Measurements from ENCODE around the gene ZSCAN23.

The ZSCAN23 gene

DNA sequence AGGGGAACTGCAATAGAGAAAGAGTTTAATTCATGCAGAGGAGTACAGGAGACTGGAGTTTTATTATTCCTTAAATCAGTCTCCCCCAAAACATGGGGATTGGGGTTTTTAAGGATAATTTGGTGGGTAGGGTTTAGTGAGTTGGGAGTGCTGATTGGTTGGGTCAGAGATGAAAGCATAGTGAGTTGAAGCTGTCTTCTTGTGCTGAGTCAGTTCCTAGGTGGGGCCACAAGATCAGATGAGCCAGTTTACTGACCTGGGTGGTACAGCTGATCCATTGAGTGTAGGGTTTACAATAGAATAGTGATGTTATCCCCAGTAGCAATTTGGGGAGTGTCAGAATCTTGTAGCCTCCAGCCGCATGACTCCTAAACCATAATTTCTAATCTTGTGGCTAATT lies 43.2 kb upstream of the ZSCAN23 start:
- no peaks in the 10 kb centered on the region for H3K36me3 ChIP-seq (ENCODE audit: insufficient read depth, low read length)
- no peaks in the 10 kb centered on the region for H3F3A ChIP-seq (ENCODE audit: low read depth)
- no peak overlapping the region for H3K4me3 ChIP-seq (ENCODE audit: low read length, poor library complexity, severe bottlenecking)
- no peak overlapping the region for H3K9ac ChIP-seq (ENCODE audit: low read depth, low read length, poor library complexity, severe bottlenecking)
- H3K4me1 ChIP-seq (ENCODE audit: insufficient read depth, low read length, poor library complexity, severe bottlenecking), result no peaks in the 10 kb centered on the region
- no peaks in the 10 kb centered on the region for H3K9me3 ChIP-seq (ENCODE audit: insufficient read depth, low read depth, low read length)
- no peak overlapping the region for H3K4me2 ChIP-seq (ENCODE audit: low read depth, low read length, poor library complexity, severe bottlenecking)
- no peaks in the 10 kb centered on the region for H3K27me3 ChIP-seq (ENCODE audit: insufficient read depth, low read length, poor library complexity, severe bottlenecking)
- no peaks in the 10 kb centered on the region for H3K79me2 ChIP-seq (ENCODE audit: insufficient read depth, low read length)
- H3K9me2 ChIP-seq (replicated peaks; ENCODE audit: low read depth, low read length), result no peaks in the 10 kb centered on the region
- no peak overlapping the region for H2AFZ ChIP-seq (ENCODE audit: low read length)
- TF ChIP-seq, protein P1, sequence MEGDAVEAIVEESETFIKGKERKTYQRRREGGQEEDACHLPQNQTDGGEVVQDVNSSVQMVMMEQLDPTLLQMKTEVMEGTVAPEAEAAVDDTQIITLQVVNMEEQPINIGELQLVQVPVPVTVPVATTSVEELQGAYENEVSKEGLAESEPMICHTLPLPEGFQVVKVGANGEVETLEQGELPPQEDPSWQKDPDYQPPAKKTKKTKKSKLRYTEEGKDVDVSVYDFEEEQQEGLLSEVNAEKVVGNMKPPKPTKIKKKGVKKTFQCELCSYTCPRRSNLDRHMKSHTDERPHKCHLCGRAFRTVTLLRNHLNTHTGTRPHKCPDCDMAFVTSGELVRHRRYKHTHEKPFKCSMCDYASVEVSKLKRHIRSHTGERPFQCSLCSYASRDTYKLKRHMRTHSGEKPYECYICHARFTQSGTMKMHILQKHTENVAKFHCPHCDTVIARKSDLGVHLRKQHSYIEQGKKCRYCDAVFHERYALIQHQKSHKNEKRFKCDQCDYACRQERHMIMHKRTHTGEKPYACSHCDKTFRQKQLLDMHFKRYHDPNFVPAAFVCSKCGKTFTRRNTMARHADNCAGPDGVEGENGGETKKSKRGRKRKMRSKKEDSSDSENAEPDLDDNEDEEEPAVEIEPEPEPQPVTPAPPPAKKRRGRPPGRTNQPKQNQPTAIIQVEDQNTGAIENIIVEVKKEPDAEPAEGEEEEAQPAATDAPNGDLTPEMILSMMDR (conservative IDR thresholded peaks at IDR 0.05; ENCODE audit: low read length), result no peak
- no peak for TF ChIP-seq EZH2phosphoT487 (IDR thresholded peaks at IDR 0.05; ENCODE audit: borderline replicate concordance)
- H4K20me1 ChIP-seq (ENCODE audit: insufficient read depth, low read length, poor library complexity, severe bottlenecking), result no peaks in the 10 kb centered on the region

DNA sequence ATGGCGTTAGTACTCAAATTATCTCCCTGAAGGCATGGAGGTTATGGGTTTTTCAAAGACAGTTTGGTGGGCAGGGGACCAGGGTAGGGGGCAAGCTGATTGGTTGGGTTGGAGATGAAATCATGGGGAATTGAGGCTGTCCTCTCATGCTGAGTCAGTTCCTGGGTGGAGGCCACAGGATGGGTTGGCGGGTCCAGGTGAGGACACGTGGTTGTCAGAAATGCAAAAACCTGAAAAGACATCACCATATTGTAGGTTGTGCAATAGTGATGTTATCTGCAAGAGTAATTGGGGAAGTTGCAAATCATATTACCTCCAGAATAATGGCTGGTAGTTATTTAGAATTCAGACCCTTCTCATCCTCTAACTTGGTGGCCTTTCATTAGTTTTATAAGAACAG lies 42.2 kb upstream of the ZSCAN23 start:
- no peaks in the 10 kb centered on the region for H3K36me3 ChIP-seq (ENCODE audit: insufficient read depth, low read length)
- TF ChIP-seq, protein P1 (conservative IDR thresholded peaks at IDR 0.05; ENCODE audit: low read length), result no peak
- no peak for TF ChIP-seq EZH2phosphoT487 (IDR thresholded peaks at IDR 0.05; ENCODE audit: borderline replicate concordance)

DNA sequence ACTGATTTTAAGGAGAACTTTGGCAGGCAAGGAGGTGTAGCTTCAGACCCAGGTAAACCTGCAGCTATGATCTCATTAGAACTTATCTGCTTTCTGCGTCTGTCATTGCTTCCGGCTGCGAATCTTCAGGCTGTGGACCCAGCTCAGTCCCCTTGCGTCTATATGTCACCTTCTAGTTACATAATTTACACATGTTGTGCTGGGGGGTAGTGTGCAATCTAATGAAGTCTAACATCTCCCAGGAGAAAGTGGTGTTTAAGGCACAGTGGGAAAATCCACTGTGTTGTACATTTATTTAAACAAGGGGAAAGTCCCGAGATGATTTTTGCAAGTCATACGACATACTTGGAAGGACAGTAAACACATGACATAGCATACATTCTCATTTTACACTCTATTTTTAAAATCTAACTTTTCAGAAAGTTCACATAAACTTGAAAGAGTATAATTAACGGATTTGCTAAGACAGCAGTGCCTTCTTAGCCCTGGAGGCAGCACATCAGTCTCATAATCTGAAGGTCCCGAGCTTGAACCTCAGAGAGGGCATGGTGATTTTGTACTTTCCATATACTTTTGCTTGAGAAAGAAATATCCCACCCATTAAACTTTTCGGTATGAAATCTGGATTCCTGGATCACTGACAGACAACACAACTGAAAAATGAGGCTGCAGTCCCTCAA lies 37.1 kb upstream of the ZSCAN23 start:
- Histone ChIP-seq H3K4me2 (ENCODE audit: low read depth, low read length, poor library complexity, severe bottlenecking) (no peak overlapping the region), H3K9me3 (ENCODE audit: insufficient read depth, low read depth, low read length) (no peaks in the 10 kb centered on the region), H4K20me1 (ENCODE audit: insufficient read depth, low read length, poor library complexity, severe bottlenecking) (no peaks in the 10 kb centered on the region), H3K4me1 (ENCODE audit: insufficient read depth, low read length, poor library complexity, severe bottlenecking) (no peaks in the 10 kb centered on the region), H3F3A (ENCODE audit: low read depth) (no peaks in the 10 kb centered on the region), H3K27me3 (ENCODE audit: insufficient read depth, low read length, poor library complexity, severe bottlenecking) (no peaks in the 10 kb centered on the region), H3K9me2 (replicated peaks; ENCODE audit: low read depth, low read length) (no peaks in the 10 kb centered on the region), H3K79me2 (ENCODE audit: insufficient read depth, low read length) (no peaks in the 10 kb centered on the region), H3K4me3 (ENCODE audit: low read length, poor library complexity, severe bottlenecking) (no peak overlapping the region), H2AFZ (ENCODE audit: low read length) (no peak overlapping the region), H3K36me3 (ENCODE audit: insufficient read depth, low read length) (no peaks in the 10 kb centered on the region), H3K9ac (ENCODE audit: low read depth, low read length, poor library complexity, severe bottlenecking) (no peak overlapping the region)
- TF ChIP-seq EZH2phosphoT487 (IDR thresholded peaks at IDR 0.05; ENCODE audit: borderline replicate concordance), result no peak
- TF ChIP-seq, protein P1 (conservative IDR thresholded peaks at IDR 0.05; ENCODE audit: low read length), result no peak

More for the DNA sequence above, 42.2 kb upstream of the ZSCAN23 start:
- H3K4me1 ChIP-seq (ENCODE audit: insufficient read depth, low read length, poor library complexity, severe bottlenecking), result no peaks in the 10 kb centered on the region
- H2AFZ ChIP-seq (ENCODE audit: low read length), result no peak overlapping the region
- no peaks in the 10 kb centered on the region for H4K20me1 ChIP-seq (ENCODE audit: insufficient read depth, low read length, poor library complexity, severe bottlenecking)
- no peaks in the 10 kb centered on the region for H3K27me3 ChIP-seq (ENCODE audit: insufficient read depth, low read length, poor library complexity, severe bottlenecking)
- no peaks in the 10 kb centered on the region for H3K9me2 ChIP-seq (replicated peaks; ENCODE audit: low read depth, low read length)
- H3K9ac ChIP-seq (ENCODE audit: low read depth, low read length, poor library complexity, severe bottlenecking), result no peak overlapping the region
- H3K4me2 ChIP-seq (ENCODE audit: low read depth, low read length, poor library complexity, severe bottlenecking), result no peak overlapping the region
- no peak overlapping the region for H3K4me3 ChIP-seq (ENCODE audit: low read length, poor library complexity, severe bottlenecking)
- H3K9me3 ChIP-seq (ENCODE audit: insufficient read depth, low read depth, low read length), result no peaks in the 10 kb centered on the region
- no peaks in the 10 kb centered on the region for H3F3A ChIP-seq (ENCODE audit: low read depth)
- no peaks in the 10 kb centered on the region for H3K79me2 ChIP-seq (ENCODE audit: insufficient read depth, low read length)
